Measurements from ENCODE around the gene ADGRV1.

DNA sequence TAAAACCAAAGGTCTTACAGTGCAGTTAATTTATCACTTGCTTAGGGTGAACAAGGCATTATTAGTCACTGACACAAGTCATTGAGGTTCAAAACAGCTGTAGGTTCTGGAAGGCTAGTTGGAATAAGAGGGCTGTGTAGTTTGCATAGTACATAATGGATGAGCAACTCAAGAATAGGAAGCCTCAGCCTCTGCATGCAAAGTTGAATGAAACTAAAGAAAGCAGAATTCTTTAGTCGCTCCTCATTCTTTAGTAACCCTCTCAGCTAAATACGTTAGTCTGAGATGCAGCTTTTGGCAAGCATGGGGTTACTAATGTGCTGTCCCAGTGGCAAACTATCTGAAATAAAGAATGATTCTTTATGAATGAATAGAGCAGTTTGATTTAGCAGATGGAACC, 74.2 kb downstream of the ADGRV1 start:
- TF ChIP-seq, protein P1, sequence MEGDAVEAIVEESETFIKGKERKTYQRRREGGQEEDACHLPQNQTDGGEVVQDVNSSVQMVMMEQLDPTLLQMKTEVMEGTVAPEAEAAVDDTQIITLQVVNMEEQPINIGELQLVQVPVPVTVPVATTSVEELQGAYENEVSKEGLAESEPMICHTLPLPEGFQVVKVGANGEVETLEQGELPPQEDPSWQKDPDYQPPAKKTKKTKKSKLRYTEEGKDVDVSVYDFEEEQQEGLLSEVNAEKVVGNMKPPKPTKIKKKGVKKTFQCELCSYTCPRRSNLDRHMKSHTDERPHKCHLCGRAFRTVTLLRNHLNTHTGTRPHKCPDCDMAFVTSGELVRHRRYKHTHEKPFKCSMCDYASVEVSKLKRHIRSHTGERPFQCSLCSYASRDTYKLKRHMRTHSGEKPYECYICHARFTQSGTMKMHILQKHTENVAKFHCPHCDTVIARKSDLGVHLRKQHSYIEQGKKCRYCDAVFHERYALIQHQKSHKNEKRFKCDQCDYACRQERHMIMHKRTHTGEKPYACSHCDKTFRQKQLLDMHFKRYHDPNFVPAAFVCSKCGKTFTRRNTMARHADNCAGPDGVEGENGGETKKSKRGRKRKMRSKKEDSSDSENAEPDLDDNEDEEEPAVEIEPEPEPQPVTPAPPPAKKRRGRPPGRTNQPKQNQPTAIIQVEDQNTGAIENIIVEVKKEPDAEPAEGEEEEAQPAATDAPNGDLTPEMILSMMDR (conservative IDR thresholded peaks at IDR 0.05; ENCODE audit: low read depth, low read length): no peak
- no peak for TF ChIP-seq EZH2 (IDR thresholded peaks at IDR 0.05; ENCODE audit: borderline replicate concordance, low read depth, low read length, poor library complexity, severe bottlenecking)

All from A673 (cell line).